Globus pallidus (tissue), 1 donor: ENCODE data around the gene CLPSL2.

Experiments used
- DNase-seq: peaks from one replicate; pipeline ENCODE4 v3.0.0-alpha.2; 2015; ENCODE audit warnings: low spot score

CLPSL2 gene

DNA sequence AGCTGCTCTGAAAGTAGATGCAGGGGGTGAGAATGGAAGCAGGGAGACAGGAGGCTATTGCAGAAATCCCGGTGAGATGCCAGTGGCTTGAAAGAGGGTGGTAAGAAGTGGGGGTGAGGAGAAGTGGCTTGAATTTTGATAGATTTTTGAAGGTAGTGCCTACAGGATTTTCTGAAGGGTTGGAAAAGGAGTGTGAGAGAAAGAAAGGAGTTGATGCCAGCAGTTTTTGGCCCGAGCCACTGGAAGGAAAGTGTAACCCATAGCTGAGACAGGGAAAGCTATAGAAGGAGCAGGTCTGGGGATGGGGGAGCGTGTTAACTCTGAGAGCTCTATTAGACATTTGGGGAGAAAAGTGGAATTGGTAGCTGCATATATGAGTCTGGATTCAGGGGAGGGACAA lies 29.9 kb upstream of the CLPSL2 start:
- no peak for DNase-seq

DNA sequence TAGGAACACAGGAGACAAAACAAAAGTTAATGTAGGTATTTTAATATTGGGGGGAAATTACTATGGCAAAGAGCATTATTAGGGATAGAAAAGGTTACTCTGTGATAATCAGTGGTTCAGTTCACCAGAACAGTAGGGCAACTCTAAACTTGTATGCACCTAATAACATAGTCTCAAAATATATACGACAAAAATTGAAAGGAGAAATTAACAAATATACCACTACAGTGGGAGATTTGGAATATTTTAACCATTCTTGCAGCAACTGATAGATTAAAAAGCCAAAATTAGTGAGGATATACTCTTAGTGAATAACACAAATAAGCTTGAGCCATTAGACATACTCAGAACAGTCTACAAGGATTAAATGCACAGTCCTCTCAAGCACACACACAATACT lies 28.5 kb upstream of the CLPSL2 start:
- DNase-seq = no peak

DNA sequence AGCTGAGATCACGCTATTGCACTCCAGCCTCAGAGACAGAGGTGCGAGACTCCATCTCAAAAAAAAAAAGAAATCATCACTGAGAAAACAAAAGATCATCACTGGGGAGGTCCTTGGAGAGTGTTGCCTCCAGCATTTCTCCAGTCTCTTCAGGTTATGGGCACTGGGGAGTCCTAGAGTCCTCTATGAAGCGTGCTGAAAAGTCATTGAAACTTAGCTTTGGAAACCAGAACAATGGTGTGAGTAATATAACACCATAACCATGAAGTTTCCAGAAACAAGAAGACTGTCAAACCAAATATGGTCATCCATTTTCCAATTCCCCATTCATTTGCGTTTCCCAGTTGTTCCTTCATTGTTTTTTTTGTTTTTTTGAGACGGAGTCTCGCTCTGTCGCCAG lies 25.8 kb upstream of the CLPSL2 start:
- no peak for DNase-seq

DNA sequence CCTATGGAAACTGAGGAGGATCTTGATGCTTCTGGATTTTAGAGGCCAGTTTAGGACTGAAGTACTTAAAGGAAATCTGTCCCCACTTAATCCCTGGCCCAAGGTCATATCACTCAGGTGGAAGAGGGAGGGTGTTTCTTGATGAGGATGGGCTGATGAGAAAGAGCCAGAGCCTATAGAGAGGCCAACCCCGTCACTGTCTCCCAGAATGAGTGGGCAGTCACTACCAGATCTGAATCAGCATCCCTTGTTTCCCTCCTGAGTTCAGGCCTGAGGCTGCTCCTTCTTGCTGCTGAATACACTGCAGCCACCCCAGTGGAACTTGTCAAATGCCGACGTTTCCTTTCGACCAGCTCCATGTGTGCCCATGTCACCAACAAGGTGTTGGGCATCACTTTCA lies 24.8 kb upstream of the CLPSL2 start:
- no peak for DNase-seq

DNA sequence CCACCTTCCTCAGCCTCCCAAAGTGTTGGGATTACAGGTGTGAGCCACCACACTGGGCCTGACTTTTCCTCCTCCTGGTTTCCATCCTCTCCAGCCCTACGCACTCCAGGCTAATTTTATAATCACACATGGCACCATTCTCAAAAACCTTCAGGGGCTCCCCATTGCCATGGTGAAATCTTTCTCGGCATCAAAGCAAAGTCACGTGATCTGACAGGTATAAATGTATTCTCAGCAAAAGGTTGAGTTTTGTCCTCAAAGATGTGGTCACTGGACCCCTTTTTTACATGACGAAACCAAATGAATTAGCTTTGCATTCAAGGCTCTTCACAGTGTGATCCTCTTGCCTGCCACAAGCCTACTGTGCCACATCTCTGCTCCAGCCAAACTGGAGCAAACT lies 24.1 kb upstream of the CLPSL2 start:
- no peak for DNase-seq

DNA sequence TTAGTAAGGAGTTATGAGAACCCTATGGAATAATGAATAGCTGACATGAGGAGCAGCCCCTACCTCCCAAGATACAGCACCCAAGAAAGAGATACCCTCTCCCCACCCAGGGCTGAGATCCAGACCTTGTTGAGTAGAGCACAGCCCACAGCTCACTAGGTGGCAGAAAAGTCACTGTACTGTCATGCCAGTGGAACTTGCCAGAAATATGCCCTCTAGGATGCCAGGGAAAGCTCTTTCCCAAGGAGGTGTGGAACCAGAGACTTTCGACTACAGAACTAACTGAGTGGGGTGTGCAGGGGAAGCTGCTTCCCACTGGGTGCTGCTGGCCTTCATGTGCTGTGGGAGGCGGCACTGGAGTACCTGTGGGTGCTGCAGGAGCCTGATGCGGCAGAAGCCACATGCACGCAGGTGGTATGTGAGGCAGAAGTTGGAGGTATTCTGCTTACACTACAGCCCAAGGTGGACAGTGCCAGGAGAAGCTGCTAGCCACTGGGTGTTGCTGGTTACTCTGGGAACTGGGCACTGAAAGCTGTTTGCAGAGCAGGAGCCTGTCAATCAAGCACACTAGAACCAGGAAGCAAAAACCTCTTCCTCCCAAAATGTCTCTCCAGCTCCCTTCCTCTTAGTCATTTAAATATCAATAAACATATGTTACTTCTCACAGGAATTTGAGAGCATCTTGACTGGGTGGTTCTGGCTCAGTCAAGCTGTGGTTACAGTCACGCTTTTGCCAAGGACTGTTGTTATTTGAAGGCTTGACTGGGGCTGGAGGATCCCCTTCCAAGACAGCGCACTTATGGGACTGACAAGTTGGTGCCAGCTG lies 21.7 kb upstream of the CLPSL2 start:
- no peak for DNase-seq

DNA sequence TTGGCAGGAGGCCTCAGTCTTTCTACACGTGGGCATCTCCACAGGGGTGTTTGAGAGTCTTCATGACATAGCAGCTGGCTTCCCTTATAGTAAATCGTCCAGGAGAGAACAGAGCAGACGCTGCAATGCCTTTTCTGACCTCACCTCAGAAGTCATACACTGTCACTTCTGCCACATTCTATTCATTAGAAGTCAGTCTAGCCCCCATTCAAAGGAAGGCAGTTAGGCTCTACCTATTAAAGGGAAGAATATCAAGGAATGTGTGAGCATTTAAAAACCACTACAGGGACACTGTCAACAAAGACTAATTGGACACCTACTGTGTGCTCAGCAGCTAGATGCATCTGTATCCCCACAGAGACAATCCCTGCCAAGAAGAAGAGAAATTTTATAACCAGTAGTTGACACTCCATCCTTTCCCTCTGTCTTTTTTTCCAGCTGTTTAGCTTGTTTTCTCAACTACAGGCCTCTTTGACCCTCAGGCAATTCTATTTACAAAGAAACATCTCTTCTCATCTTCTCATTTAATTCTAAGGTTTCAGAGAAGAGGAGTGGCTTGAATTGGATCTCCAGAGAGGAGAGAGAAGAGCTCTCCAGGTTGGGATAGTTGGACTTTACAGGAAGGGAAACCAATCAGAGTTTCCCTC lies 21.0 kb upstream of the CLPSL2 start:
- DNase-seq = no peak

DNA sequence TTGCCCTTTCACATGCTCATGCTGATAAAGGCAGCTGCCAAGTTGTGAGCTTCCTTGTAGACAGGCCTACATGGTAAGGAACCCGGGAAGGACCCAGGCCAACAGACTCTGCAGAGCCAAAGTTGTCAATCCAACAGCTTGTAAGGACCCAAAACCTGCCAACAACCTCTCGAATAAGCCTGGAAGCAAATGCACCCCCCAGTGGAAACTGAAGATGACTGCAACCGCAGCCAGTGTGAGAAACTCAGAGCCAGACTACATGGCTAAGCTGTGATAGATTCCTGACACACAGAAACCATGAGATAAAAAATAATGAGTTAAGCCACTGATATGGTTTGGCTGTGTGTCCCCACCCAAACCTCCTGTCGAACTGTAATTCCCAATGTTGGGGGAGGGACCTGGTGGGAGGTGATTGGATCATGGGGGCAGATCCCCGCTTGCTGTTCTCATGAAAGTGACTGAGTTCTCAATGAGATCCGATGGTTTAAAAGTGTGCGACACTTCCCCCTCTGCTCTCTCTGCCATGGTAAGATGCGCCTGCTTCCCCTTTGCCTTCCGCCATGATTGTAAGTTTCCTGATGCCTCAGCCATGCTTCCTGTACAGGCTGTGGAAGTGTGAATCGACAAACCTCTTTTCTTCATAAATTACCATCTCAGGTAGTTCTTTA lies 18.8 kb upstream of the CLPSL2 start:
- no peak for DNase-seq

DNA sequence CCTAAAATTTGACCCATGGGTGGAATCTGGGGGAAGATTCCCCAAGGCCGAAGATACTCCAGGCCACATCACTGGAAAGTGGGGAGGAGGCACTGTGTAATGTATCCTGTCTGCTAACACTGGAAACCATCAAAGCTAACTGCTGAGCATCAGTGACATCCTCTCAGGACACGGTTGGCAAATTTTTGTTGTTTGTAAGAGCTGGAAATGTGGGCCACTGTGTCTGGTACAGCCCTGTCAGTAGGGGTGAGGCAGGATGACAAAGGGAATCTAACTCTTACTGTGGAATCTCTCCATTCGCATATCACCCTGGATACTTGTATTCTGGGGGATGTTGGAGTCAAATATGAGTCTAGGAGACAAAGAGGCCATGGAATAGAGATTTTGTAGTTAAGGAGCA lies 17.0 kb upstream of the CLPSL2 start:
- no peak for DNase-seq

DNA sequence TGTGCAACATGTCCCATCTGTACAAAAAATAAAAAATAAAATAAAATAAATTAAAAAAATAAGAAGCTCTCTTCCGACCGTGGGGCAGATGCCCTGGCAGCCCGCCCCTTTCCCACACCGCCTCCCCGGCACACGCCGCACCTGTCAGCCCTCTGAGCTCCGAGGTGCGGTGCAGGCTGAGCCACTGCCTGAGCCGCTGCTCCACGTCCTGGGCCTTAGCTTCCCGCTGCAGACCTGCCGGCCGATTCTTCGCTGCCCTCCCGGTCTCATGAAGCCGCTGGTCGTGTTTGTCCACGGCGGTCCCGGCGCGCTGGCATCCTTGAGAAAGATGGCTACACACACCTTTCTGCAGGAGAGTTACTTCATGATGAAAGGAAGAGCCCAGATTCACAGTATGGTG lies 10.7 kb upstream of the CLPSL2 start:
- no peak for DNase-seq

DNA sequence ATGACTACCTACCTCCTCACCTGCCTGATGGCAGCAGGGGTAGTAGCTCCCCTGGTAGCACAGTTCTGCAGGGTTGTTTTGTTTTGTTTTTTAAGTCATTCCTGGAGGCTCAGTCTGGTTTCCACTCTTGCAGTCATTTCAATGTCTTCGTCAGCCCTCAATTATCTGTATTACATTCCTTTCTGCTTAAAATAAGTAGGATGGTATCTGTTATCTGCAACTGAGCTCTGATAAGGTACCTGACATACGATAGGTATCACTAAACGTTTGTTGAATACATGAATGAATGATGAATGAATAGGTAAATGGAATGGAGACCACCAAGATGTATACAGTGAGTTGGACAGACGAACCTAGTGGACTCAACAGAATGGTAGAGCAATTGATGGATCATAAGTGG lies 7.2 kb upstream of the CLPSL2 start:
- DNase-seq = no peak

DNA sequence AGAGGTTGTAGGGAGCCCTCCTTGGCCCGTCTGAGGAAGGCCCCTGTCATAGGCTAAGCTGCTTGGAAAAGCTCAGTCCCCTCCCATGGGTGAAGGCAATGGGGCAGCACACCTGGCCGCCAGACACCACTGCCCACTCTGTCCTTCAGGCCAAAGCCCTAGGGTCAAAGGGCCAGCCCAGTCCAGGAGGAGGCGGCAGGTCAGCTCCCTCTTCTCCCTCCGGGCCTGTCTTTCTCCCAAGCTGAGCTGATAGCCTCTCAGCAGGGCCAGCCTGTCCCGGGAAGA lies 5.1 kb upstream of the CLPSL2 start:
- no peak for DNase-seq

DNA sequence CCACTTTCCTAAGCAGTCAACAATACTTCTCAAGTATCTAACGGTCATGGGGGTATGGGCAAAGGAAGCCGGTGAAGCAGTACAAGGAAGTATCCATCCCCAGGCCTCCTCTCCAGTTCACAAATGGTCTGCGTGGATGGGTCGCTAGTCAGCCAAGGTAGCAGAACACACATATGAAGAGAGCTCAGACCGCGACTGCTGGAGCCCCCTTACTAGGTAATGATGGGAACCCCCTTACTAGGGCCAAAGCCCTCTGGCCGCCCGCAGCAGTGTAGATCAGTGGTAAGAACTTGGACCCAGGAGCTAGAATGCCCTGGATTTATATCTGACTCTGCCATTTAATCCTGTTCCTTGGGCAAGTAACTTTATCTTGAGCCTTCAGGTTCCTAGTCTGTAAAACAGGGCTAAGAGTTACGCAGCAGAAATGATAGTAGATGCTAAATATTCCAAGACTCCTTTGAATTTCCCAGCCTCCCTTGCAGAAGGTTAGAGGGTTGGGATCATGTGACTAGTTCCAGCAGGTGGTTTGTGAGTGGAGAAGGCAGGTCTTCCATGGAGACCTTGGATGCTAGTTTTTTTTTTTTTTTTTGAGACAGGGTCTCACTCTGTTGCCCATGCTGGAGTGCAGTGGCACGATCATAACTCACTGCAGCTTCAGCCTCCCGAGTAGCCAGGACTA lies 2.1 kb upstream of the CLPSL2 start:
- DNase-seq = no peak

DNA sequence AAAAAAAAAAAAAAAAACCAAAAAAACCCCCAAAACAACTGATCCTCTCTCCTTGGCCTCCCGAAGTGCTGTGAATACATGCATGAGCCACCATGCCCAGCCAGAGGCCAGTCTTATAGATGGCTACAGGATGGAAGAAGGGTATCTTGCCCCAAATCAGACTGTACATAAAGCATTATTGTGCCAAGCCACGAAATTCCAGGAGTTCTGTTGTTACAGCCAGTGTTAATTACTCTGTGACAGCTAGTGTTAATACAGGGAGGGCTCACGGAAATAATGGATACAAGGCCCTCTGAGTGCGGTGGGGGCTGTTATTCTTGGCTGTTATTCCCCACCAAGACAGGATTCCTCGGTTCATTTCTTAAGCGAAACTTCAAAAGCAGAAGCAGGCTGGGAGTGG lies 1.4 kb upstream of the CLPSL2 start:
- DNase-seq = no peak

DNA sequence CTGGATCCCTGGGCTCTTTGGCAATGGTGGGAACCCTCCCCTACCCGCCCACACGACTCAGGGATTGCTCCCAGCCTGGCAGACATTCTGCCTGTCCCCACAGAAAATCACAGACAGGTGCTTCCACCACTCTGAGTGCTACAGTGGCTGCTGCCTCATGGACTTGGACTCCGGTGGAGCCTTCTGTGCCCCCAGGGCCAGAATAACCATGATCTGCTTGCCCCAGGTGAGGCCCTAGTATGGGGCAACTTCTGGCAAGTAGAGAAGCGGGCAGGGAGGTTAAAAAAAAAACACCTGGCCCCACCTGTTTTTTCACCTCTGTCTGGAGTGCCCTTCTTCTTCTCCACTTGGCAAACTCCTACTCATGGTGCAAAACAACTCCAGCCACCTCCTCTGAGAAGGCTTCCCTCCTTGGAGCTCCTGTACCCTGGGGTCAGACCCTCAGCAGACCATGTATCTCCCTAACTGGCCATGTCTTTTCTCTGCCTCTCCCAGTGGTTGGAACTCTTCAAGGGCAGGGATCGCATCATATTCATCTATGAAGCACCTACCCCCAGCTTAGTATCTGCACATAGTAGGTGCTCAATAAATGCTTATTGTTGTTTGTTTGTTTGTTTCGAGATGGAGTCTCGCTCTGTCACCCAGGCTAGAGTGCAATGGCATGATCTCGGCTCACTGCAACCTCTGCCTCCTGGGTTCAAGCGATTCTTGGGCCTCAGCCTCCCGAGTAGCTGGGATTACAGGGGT lies 1.1 kb downstream of the CLPSL2 start:
- DNase-seq = no peak

DNA sequence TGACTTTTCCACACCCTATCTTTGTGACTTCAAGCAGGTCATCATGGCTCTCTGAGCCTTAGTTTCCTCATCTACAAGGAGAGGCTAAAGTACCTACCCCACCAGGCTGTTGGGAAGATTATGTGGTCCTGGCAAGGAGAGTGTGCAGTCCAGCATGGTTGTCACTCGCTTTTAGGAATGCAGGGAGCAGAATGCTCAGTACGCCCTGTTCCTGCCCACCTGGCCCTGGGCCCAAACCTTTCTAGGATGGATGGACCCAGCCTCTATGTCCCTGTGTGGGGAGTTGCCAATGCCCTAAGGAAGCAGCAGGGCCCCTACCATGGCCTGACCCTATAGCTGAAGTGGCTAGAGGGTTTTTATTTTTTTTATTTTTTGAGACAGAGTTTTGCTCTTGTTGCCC lies 2.0 kb downstream of the CLPSL2 start:
- no peak for DNase-seq

DNA sequence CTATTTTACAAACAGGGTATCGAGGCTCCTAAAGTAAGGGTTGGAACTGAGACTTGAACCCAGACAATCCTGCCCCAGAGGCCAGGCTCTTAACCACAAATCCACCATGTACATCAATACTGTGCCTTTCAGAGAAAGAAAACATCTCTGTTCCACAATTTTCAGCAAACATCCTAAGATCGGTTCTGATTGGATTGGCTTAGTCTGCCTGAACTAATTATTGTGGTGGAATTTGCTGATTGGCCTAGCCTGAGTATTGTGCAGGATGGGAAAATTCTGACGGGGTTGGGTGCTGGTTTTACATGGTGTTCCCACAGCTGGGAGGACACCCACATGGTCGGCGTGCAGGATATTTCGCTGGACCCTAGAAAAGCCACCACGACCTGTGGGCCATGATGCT lies 4.3 kb downstream of the CLPSL2 start, which contains the start of gene CLPSL1:
CLPSL1 (plus strand) TSS at position 301 of the 400 bp plus-strand sequence; CDS start at position 393, 92 bp downstream.
- no peak for DNase-seq

DNA sequence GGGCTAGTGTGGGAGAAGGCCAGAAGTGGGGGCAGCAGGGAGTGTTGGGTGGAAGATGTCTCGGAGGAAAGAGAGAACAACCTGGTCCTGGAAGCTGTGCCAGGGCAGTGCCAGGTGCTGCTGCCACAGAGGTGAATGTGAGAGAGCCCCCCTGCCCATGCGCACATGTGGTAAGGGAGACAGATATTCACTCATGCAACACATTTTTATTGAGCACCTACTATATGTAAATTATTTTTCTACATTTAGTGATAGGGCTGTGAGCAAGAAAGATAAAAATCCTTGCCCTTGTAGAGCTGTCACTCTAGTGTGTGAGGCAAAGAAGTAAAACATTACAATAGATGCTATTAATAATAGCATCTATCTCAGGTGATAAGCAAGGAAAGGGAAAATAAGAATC lies 4.9 kb downstream of the CLPSL2 start:
- no peak for DNase-seq

DNA sequence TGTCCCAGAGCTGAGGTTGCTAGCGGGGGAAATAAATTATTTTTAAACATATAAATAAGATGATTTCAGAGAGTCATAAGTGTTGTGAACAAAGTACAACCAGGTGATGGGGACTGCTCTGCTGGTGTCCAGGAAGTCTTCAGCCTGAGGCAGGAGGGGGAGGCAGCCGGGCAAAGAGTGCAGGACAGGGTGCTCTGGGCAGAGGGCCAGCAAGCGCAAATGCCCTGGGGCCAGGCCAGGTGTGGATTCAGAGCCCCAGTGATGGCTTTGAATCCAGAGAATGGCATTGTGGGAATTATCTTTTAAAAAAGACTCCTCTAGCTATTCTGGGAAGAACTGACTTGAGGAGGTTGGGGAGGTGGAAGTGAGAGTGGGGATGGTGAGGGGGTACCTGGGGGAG lies 6.0 kb downstream of the CLPSL2 start:
- no peak for DNase-seq

DNA sequence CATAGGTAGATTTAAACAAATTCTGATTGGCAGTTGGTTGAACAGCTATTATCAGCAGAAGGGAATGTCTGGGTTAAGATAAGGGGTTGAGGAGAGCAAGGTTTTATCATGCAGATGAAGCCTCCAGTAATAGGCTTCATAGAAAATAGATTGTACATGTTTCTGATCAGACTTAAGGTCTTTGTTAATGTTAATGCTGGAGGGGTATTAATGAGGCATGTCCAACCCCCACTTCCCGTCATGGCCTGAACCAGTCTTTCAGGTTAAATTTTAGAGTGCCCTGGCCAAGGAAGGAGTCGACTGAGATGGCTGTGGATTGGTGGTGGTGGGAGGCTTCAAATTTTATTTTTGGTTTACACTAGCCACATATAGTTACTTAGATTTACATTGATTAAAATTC lies 7.8 kb downstream of the CLPSL2 start:
- no peak for DNase-seq

DNA sequence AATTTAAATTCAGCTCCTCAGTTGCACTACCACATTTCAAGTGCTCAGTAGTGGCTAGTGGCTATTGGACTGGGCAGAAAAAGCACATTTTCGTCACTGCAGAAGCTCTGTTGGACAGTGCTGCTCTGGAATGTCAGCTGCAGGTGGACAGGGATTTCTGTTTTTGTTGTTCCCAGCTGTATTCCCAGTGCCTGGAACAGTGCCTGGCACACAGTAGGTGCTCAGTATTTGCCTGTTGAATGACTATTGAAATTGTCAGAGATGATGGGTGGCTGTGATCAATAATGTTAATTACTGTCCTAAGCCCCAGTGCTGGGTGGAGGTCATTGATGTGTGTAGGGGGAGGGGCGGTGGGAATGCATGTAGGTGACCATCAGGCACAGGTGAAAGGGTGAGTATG lies 9.9 kb downstream of the CLPSL2 start:
- DNase-seq = no peak

DNA sequence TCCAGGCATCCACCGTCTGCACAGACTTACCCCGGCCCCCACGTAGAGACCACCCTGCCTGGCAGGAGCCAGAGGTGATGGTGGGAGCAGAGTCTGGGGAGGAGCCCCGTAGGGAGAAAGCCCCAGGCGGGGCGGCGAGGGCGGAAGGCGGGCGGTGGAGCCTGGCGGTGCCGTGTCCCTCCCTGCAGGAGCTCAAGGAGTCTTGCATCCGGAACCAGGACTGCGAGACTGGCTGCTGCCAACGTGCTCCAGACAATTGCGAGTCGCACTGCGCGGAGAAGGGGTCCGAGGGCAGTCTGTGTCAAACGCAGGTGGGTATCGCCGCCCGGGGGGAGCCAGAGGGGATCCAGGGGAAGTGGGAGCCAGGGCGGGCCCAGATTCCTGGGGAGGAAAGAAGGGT lies 10.4 kb downstream of the CLPSL2 start:
- DNase-seq = no peak
